ENCODE results near the gene RAC2.

Gene RAC2

GRCh38 chr22:37181681-37182080 lies 62.4 kb downstream of the RAC2 start:
- H3K9me3 Mint-ChIP-seq: no peaks in the 10 kb centered on the region
- H3K27me3 Mint-ChIP-seq (ENCODE audit: low read depth): peaks cover 4% of the 10 kb centered on the region
- peaks cover 6% of the 10 kb centered on the region for H3K36me3 Mint-ChIP-seq (ENCODE audit: low read depth)
- peaks cover 67% of the 10 kb centered on the region for H3K4me1 Mint-ChIP-seq
- H3K27ac Mint-ChIP-seq: peak overlapping the region in 2 of 3 experiments; percentile 31 to 51
- H3K4me3 Mint-ChIP-seq: no peak overlapping the region
- TF ChIP-seq CTCF (IDR thresholded peaks at IDR 0.05; ENCODE audit: unreplicated experiment in 3 of 3): no peak

- Mint-ChIP-seq H3K27ac (peak overlapping the region in 1 of 3 experiments; percentile 51), H3K4me3 (no peak overlapping the region), H3K9me3 (no peaks in the 10 kb centered on the region), H3K36me3 (ENCODE audit: low read depth) (peaks cover 6% of the 10 kb centered on the region), H3K27me3 (ENCODE audit: low read depth) (peaks cover 4% of the 10 kb centered on the region), H3K4me1 (peaks cover 68% of the 10 kb centered on the region)
- no peak for TF ChIP-seq CTCF (IDR thresholded peaks at IDR 0.05; ENCODE audit: unreplicated experiment in 3 of 3)
Measured at GRCh38 chr22:37180531-37181231, 63.4 kb downstream of the RAC2 start.

GRCh38 chr22:37179622-37180420 lies 64.2 kb downstream of the RAC2 start:
- Mint-ChIP-seq H3K27ac (peak overlapping the region in 2 of 3 experiments; percentile 86 to 94), H3K9me3 (no peaks in the 10 kb centered on the region), H3K4me3 (no peak overlapping the region), H3K27me3 (ENCODE audit: low read depth) (peaks cover 4% of the 10 kb centered on the region), H3K4me1 (peaks cover 70% of the 10 kb centered on the region), H3K36me3 (ENCODE audit: low read depth) (peaks cover 6% of the 10 kb centered on the region)
- no peak for TF ChIP-seq CTCF (IDR thresholded peaks at IDR 0.05; ENCODE audit: unreplicated experiment in 3 of 3)

- Mint-ChIP-seq H3K27me3 (ENCODE audit: low read depth) (peaks cover 4% of the 10 kb centered on the region), H3K27ac (peak overlapping the region; percentile 81 to 94 (median 86)), H3K4me1 (peaks cover 77% of the 10 kb centered on the region), H3K9me3 (no peaks in the 10 kb centered on the region), H3K4me3 (peak overlapping the region in 1 of 3 experiments; percentile 35), H3K36me3 (ENCODE audit: low read depth) (peaks cover 6% of the 10 kb centered on the region)
- TF ChIP-seq CTCF (IDR thresholded peaks at IDR 0.05; ENCODE audit: unreplicated experiment in 3 of 3): no peak
Measured at GRCh38 chr22:37179126-37179470, 65.0 kb downstream of the RAC2 start.

GRCh38 chr22:37178350-37179125 lies 65.5 kb downstream of the RAC2 start:
- Mint-ChIP-seq H3K9me3 (no peaks in the 10 kb centered on the region), H3K36me3 (ENCODE audit: low read depth) (peaks cover 6% of the 10 kb centered on the region), H3K27me3 (ENCODE audit: low read depth) (peaks cover 4% of the 10 kb centered on the region), H3K4me3 (peak overlapping the region in 2 of 3 experiments; percentile 4 to 35), H3K27ac (peak overlapping the region; percentile 81 to 94 (median 86)), H3K4me1 (peaks cover 73% of the 10 kb centered on the region)
- TF ChIP-seq CTCF (IDR thresholded peaks at IDR 0.05; ENCODE audit: unreplicated experiment in 3 of 3): no peak

Data from nephron (organoid).